Osteocyte (in vitro differentiated cells): ENCODE results near the gene FADS1. TPM values are rescaled to one million over a fixed set of nuclear protein-coding genes. Genes with fewer than 3 reads are reported as not detected.
A peak's percentile ranks its signal among the peaks of the same experiment; 100 is the strongest.

Experiments
- DNase-seq: peaks from one replicate; pipeline ENCODE4 v3.0.0; 2021; ENCODE audit warnings: mixed read lengths; ENCODE audit not compliant: unreplicated experiment; ENCODE audit errors: extremely low spot score
- H3K27ac Mint-ChIP-seq: one replicate; pipeline ENCODE4 v1.8.0; 2021; ENCODE audit warnings: mild to moderate bottlenecking, mixed read lengths; ENCODE audit not compliant: unreplicated experiment
- H3K27me3 Mint-ChIP-seq: one replicate; pipeline ENCODE4 v1.8.0; 2021; ENCODE audit warnings: mixed read lengths; ENCODE audit not compliant: unreplicated experiment
- H3K36me3 Mint-ChIP-seq: one replicate; pipeline ENCODE4 v1.8.0; 2021; ENCODE audit warnings: mixed read lengths; ENCODE audit not compliant: unreplicated experiment
- H3K4me1 Mint-ChIP-seq: one replicate; pipeline ENCODE4 v1.8.0; 2021; ENCODE audit warnings: mixed read lengths; ENCODE audit not compliant: unreplicated experiment
- H3K4me3 Mint-ChIP-seq: one replicate; pipeline ENCODE4 v1.8.0; 2021; ENCODE audit warnings: mild to moderate bottlenecking, moderate library complexity, mixed read lengths; ENCODE audit not compliant: unreplicated experiment
- H3K9me3 Mint-ChIP-seq: one replicate; pipeline ENCODE4 v1.8.0; 2021; ENCODE audit warnings: mixed read lengths; ENCODE audit not compliant: unreplicated experiment
- total RNA-seq: library from RNA; stranded (reverse); gene quantifications from 2 replicates; pipeline ENCODE4 v1.2.1, GENCODE V29; 2021
- TF ChIP-seq, protein P1 (sequence below): fragments of 200-600 bp; sonication (generic); IDR thresholded peaks from 2 replicates; pipeline ENCODE4 v1.5.0; 2021; ENCODE audit warnings: antibody characterized with exemption, mild to moderate bottlenecking, moderate library complexity

FADS1 gene
- total RNA-seq, 1 donor from 2014 or later = 76.0 TPM

DNA sequence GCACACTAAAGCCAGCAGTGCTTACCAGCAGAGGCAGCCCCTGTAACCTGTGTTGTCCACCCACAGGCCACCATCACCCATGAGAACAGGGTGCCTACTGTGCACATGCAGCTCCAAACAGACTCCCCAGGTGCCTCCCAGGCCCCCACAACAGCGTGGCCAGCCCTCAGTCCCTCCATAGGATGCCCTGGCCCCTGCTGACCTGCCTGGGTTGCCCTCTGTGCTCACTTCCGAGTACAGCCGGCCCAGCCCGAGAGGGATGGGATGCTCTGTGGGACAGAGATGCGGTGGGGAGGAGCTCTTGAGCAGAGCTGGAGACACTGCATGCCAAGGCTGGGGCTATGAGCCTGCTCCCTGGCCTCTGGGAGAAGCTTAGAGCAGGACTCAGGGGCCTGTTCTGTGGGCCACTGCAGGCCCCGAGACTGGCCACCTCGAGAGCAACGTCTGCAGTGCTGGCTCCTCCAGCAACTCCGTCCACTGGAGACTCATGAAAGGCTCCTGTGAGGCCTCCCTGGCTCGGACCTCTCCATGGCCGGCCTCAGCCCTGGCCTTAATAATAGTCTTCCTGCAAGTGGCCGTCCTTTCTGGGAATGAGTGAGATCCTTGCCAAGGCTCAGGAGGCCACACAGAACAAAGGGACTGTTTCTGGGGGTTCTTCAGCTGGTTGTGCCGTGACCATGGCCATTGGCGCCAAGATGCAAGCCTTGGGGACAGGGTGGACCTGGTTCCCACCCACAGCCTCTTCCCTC is 38.3 kb upstream of the FADS1 start:
- no peak overlapping the region for H3K4me3 Mint-ChIP-seq
- DNase-seq = peak; percentile 81
- H3K27me3 Mint-ChIP-seq = no peaks in the 10 kb centered on the region
- no peak overlapping the region for H3K27ac Mint-ChIP-seq
- TF ChIP-seq, protein P1, sequence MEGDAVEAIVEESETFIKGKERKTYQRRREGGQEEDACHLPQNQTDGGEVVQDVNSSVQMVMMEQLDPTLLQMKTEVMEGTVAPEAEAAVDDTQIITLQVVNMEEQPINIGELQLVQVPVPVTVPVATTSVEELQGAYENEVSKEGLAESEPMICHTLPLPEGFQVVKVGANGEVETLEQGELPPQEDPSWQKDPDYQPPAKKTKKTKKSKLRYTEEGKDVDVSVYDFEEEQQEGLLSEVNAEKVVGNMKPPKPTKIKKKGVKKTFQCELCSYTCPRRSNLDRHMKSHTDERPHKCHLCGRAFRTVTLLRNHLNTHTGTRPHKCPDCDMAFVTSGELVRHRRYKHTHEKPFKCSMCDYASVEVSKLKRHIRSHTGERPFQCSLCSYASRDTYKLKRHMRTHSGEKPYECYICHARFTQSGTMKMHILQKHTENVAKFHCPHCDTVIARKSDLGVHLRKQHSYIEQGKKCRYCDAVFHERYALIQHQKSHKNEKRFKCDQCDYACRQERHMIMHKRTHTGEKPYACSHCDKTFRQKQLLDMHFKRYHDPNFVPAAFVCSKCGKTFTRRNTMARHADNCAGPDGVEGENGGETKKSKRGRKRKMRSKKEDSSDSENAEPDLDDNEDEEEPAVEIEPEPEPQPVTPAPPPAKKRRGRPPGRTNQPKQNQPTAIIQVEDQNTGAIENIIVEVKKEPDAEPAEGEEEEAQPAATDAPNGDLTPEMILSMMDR = no peak
- no peaks in the 10 kb centered on the region for H3K9me3 Mint-ChIP-seq
- peaks cover 25% of the 10 kb centered on the region for H3K36me3 Mint-ChIP-seq
- H3K4me1 Mint-ChIP-seq = no peaks in the 10 kb centered on the region

DNA sequence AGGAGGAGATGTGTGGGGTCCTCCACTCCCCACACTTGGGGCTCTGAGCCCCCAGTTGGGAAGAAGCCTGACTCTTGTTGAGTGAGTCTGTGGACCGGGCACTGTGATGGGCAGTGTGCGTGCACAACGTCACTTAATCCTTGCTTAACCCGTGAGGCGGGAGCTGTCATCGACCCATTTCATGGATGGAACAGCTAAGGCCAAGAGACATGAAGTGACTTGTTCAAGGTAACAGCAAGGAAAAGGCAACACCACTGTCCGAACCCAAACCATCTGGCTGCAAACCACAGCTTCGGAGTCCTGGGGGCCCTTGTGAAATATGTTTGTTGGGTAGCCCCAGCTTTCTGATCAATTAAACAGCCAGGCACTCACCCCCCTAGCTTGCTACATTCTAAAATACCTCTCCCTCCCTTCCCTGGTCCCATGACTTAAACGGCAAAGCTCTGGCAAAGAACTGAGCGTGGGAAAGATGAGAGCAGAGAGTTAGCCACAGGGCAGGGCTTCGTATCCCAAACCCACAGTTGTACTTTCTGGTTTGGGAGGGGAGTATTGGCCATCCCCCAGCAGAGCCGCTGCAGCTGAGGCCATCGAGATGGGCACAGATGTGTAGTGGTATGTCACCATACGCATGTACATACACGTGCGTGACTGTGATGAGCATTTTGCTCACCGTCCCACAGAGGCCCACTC is 37.5 kb upstream of the FADS1 start:
- Mint-ChIP-seq H3K27ac (no peak overlapping the region), H3K4me1 (no peaks in the 10 kb centered on the region), H3K9me3 (no peaks in the 10 kb centered on the region), H3K36me3 (peaks cover 20% of the 10 kb centered on the region), H3K4me3 (no peak overlapping the region), H3K27me3 (no peaks in the 10 kb centered on the region)
- TF ChIP-seq, protein P1 = no peak
- no peak for DNase-seq

DNA sequence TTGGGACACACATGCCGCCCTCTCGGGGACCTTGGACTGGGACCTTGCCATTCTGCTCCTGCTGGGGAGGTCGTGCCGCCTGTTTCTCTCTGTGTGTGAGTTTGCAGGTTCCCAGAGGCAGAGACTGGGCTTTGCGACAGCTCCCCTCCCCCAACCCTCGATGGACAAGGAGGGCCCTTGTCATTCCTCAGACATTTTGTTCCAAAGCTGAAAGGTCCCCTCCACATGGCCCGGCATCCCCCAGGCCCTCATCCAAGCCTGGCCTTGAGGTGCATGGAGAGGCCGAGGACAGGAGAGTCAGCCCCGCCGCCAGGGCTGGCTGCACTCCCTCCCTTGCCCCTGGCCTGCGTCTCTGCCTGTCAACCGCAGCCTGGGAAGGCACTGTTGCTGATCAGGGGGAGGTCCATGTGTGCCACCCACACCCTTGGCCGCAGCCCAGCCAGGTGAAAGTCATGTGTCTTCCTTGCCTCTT is 36.9 kb upstream of the FADS1 start:
- Mint-ChIP-seq H3K9me3 (no peaks in the 10 kb centered on the region), H3K27me3 (no peaks in the 10 kb centered on the region), H3K36me3 (peaks cover 14% of the 10 kb centered on the region), H3K4me1 (no peaks in the 10 kb centered on the region), H3K27ac (no peak overlapping the region), H3K4me3 (no peak overlapping the region)
- peak; percentile 81 for DNase-seq
- TF ChIP-seq, protein P1 = no peak

DNA sequence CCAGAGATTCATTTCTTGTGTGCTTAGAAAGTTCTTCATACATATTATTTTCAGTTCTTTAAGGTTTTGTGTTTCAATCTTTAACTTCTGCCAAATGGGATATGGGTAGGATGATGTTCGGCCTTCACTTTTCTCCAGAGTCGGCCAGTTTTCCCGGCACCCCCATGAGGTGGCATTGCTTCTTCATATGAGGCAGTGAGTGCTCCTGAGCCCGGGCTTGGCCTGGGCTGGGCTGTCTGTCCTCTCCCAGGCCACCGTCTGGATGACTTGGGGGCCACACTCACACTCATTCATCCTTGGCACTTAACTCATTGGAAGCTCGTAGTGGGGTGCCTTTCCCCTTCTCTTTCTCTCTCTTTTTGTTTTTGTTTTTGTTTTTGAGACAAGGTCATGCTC is 35.1 kb upstream of the FADS1 start:
- no peak overlapping the region for H3K4me3 Mint-ChIP-seq
- H3K27ac Mint-ChIP-seq = no peak overlapping the region
- DNase-seq = no peak
- no peaks in the 10 kb centered on the region for H3K4me1 Mint-ChIP-seq
- H3K27me3 Mint-ChIP-seq = no peaks in the 10 kb centered on the region
- no peaks in the 10 kb centered on the region for H3K9me3 Mint-ChIP-seq
- TF ChIP-seq, protein P1 = no peak
- H3K36me3 Mint-ChIP-seq = peaks cover 26% of the 10 kb centered on the region
